Spleen (tissue), 7 donors: ENCODE results near the gene DDIT4.

ENCODE experiments used
- POLR2A ChIP-seq, 3 donors: fragments of 450-650 bp; IDR thresholded peaks; one replicate each; pipeline ENCODE4 v1.5.1; 2017; ENCODE audit warnings: antibody characterized with exemption in 3 of 3, mild to moderate bottlenecking in 1 of 3
- POLR2AphosphoS5 ChIP-seq, 3 donors: sonication (generic); formaldehyde crosslinking; IDR thresholded peaks; one replicate each; pipeline ENCODE4 v1.5.1; 2017; ENCODE audit warnings: antibody characterized with exemption in 3 of 3
- TF ChIP-seq, protein P1 (sequence below), 11 experiments: fragments of 200-600 bp in 7 of 11; fragments of 450-650 bp in 4 of 11; sonication (generic) in 4 of 11; IDR thresholded peaks in 8 of 11; conservative IDR thresholded peaks in 3 of 11; 1 replicate in 7 of 11; 2 replicates in 4 of 11; pipeline versions ENCODE4 v1.4.0 to v1.8.0; 2016 to 2021; ENCODE audit warnings: antibody characterized with exemption in 11 of 11, inconsistent platforms in 4 of 11, mild to moderate bottlenecking in 1 of 11
- donor health status: DM: no; HTN: no; CAD: no; lungs with moderate emphysema.
- donor health status: DM: no; HTN: no; CAD: no.
- donor health status: DM: no; HTN: no; CAD: no.

DNA sequence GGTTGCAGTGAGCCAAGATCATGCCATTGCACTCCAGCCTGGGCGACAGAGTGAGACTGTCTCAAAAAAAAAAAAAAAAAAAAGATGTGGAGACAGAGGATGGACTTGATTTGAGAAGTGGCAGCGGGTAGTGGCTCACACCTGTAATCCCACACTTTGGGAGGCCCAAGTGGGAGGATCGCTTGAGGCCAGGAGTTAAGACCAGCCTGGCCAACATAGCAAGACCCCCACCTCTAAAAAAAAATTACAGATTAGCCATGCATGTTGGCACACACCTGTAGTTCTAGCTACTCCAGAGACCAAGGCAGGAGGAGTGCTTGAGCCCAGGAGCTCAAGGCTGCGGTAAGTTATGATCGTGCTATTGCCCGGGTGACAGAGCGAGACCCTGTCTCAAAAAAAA lies 33.4 kb upstream of the DDIT4 start:
- TF ChIP-seq, protein P1, sequence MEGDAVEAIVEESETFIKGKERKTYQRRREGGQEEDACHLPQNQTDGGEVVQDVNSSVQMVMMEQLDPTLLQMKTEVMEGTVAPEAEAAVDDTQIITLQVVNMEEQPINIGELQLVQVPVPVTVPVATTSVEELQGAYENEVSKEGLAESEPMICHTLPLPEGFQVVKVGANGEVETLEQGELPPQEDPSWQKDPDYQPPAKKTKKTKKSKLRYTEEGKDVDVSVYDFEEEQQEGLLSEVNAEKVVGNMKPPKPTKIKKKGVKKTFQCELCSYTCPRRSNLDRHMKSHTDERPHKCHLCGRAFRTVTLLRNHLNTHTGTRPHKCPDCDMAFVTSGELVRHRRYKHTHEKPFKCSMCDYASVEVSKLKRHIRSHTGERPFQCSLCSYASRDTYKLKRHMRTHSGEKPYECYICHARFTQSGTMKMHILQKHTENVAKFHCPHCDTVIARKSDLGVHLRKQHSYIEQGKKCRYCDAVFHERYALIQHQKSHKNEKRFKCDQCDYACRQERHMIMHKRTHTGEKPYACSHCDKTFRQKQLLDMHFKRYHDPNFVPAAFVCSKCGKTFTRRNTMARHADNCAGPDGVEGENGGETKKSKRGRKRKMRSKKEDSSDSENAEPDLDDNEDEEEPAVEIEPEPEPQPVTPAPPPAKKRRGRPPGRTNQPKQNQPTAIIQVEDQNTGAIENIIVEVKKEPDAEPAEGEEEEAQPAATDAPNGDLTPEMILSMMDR (IDR thresholded peaks at IDR 0.05 in 8 of 11, conservative IDR thresholded peaks at IDR 0.05 in 3 of 11), result no peak
- TF ChIP-seq POLR2AphosphoS5 (IDR thresholded peaks at IDR 0.05), result no peak
- no peak for TF ChIP-seq POLR2A (IDR thresholded peaks at IDR 0.05)
